Stimulated activated CD8-positive, alpha-beta memory T cell treated with anti-CD3 and anti-CD28 coated beads, Interleukin-7, amount 100 ng/mL, for 48 hours (primary cell): ENCODE data around the gene H1-8.
"Not testable (repeated sequence)": the region's sequence is repeated elsewhere in the genome, so short reads cannot be mapped to it uniquely, and the experiment has no call there.

ENCODE experiments used
- DNase-seq, 2 donors: peaks; one replicate each; pipeline ENCODE4 v3.0.0-alpha.2; 2020; ENCODE audit warnings: low read depth in 1 of 2; ENCODE audit errors: extremely low read depth in 1 of 2

H1-8 gene

GRCh38 chr3:129543156-129543790, at the start of gene H1-8:
TSS of gene H1-8 (plus strand) at chr3:129543175. CDS start at chr3:129543219, 44 bp downstream.
- DNase-seq = no peak

GRCh38 chr3:129493206-129493605, 49.8 kb upstream of the H1-8 start:
- no peak for DNase-seq

- not testable (repeated sequence) for DNase-seq
Measured at GRCh38 chr3:129494499-129494898, 48.5 kb upstream of the H1-8 start.

- not testable (repeated sequence) for DNase-seq
Measured at GRCh38 chr3:129495006-129495639, 47.9 kb upstream of the H1-8 start.

- DNase-seq = not testable (repeated sequence)
Measured at GRCh38 chr3:129497876-129498275, 45.1 kb upstream of the H1-8 start.

GRCh38 chr3:129498603-129499488, 44.1 kb upstream of the H1-8 start:
- DNase-seq = not testable (repeated sequence)

GRCh38 chr3:129499604-129500333, 43.2 kb upstream of the H1-8 start:
- DNase-seq = not testable (repeated sequence)

- no peak for DNase-seq
Measured at GRCh38 chr3:129500334-129500658, 42.7 kb upstream of the H1-8 start.

GRCh38 chr3:129501630-129502029, 41.3 kb upstream of the H1-8 start:
- DNase-seq = no peak

GRCh38 chr3:129502641-129503408, 40.1 kb upstream of the H1-8 start:
- no peak for DNase-seq

- no peak for DNase-seq
Measured at GRCh38 chr3:129503471-129504291, 39.3 kb upstream of the H1-8 start.

GRCh38 chr3:129504471-129505100, 38.4 kb upstream of the H1-8 start:
- no peak for DNase-seq

GRCh38 chr3:129505341-129505740, 37.6 kb upstream of the H1-8 start:
- no peak for DNase-seq

- no peak for DNase-seq
Measured at GRCh38 chr3:129506231-129506742, 36.7 kb upstream of the H1-8 start.

- DNase-seq = no peak
Measured at GRCh38 chr3:129507181-129507831, 35.7 kb upstream of the H1-8 start.

GRCh38 chr3:129512595-129512994, 30.4 kb upstream of the H1-8 start:
- no peak for DNase-seq

- DNase-seq = no peak
Measured at GRCh38 chr3:129513705-129514104, 29.3 kb upstream of the H1-8 start.

- DNase-seq = no peak
Measured at GRCh38 chr3:129514110-129514509, 28.9 kb upstream of the H1-8 start.
